DMS 273 (cell line): ENCODE results near the gene FGGY.
A peak's percentile ranks its signal among the peaks of the same experiment; 100 is the strongest.
"Not testable (repeated sequence)": the region's sequence is repeated elsewhere in the genome, so short reads cannot be mapped to it uniquely, and the experiment has no call there.

Experiments
- DNase-seq: peaks from one replicate; lab custom pipeline; 2025; ENCODE audit not compliant: unreplicated experiment; lab: John Stamatoyannopoulos, UW

The FGGY gene

DNA sequence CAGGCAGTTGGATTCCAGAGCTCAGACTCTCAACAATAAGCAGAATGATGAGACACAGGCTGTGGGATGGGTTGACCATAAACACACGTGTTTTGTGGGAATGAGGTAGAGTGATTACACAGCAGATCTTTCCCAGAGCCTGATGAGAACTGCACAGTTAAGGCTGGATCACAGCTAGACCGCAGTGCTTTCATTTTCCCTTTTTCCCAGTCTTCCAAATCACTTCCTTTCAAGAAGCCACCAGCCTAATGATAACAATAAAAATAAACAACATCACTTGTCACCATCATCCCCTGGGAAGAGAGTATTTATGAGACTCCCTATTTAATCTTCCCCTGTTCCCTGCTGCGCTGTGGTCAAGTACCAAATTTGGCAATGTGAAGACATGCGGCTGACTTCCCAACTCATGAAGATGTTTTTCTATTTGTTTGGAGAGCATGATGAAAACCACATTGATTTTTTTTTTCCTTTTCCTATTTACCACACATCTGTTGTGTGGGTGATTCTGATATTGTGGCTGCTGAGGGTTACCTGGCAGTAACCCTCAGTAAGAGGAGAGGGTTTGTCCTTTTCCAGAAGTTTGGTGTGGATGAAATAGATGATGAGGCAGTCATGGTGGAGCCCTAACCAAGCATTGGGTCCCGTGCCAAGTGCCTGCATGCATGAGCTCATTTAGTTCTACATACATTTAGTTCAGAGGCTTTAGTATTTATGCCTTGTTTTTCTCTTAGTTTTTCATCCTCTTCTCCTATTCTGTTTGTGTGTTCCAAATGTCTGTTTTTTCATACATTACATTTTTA lies 268.9 kb downstream of the FGGY start:
- DNase-seq: peak; percentile 6

DNA sequence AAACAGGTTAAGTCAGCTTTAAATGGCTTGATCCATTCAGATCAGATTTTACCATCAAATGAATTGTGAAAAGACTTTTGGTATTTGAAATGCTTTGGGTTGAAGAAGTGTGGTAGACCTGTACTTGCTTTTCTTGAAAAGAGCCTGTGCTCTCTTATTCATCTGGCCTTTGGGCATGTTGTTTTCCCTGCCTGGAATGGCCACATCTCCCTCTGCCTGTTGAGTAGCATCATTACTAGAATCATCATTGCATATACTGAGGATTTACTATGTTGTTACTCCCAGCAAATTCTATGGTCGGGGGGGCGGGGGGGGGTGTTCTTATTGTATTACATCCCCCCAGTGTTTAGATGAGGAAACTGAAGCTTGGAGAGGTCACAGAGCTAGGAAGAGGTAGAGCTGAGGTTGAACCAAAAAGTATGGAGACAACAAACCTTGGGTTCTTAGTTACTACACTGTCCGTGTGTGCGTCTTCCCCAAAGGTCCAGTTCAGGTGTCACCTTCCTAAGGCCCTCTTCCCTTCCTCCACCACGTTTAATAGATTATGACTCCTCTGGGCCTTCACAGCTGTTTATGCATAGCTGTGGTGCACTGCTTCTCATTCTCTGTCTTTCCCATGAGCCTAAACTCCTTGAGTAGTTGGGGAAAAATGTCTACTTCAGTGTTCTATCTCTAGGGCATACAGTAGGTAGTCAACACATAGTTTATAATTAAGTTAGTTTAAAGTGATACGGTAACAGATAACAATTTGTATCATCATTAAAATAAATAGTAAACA lies 271.5 kb downstream of the FGGY start:
- peak; percentile 4 for DNase-seq

DNA sequence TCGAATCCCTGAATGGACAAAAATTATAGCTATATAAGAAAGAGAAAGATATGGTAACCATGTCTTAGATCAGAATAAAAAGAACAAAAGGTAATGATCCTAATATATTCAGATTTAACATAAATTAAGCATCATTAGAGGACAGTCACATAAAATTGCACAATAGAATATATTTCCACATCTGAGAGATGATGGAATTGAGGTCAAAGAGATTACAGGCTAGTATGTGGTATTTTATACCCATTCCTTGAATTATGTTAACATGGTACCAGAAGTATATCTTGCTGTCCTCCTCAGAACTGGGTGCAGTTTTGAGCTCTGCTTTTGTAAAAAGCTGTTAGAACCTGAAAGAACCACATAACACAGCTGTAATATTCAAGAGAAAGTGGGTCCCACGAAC lies 272.3 kb downstream of the FGGY start:
- no peak for DNase-seq

DNA sequence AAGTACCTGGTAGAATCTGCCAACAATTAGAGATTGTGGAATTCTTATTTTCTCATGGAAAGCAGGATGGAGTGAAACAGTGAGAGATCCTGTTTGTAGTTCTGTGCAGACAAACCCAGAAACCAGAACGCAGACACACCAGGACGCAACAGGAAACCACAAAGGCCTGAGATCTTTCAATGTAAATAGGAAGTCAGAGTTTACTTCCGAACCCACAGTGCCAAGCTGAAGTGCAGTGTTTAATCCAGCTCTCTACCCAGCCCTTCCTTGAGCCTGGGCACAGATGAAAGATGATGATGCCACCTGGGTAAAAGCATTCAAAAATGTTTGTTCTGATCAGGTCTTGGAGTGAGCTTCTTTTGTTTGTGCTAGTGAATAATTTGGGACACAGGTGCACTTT lies 273.6 kb downstream of the FGGY start:
- DNase-seq: no peak

DNA sequence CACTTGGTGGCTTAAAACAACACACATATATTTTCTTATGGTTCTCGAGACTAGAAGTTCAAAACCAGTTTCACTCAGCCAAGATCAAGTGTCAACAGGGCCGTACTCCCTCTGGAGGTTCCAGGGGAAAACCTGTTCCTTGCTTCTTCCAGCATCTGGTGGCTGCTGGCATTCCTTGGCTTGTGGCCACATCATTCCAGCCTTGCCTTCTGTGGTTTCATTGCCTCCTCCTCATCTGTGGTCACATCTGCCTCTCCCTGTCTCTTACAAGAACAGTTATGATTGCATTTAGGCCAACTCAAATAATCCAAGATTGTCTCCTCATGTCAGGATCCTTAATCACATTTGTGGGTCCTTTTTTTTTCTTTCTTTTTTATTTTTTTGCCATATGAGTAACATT lies 277.2 kb downstream of the FGGY start:
- peak; percentile 87 for DNase-seq

DNA sequence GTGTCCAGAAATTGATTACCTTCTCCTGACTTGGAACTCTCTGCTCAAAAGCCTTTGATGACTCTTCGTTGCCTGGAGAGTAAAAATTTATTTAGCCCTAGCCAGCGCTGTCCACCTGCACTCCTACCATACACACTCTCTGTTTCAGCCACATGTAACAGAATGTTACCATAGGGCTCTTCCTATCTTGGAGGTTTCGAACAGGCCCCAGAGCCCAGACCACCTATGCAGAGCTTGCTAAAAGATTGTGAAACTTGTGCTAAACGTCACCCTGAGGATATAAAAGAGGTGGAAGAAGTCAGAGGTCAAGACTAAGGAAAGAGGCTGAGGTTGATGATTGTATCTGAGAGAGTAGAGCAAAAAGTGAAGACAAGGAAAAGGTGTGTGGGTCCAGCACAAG lies 280.9 kb downstream of the FGGY start:
- DNase-seq: no peak

DNA sequence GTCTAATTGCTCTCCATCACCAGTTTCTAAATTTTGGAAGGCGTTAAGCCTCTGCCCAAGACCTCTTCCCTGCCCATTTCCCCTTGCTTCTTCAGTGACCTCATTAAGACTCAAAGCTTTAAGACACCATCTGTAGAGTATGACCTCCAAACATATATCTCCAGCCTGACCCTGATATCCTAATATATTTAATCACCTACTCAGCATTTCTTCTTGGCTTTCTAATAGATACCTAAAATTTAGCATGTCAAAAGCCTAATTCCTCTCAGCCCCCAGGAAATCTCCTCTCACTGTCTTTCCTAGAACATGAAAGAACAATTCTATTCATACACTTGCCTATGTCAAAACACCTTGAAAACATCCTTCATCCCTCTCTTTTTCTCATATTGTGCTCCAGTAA lies 282.3 kb downstream of the FGGY start:
- no peak for DNase-seq

DNA sequence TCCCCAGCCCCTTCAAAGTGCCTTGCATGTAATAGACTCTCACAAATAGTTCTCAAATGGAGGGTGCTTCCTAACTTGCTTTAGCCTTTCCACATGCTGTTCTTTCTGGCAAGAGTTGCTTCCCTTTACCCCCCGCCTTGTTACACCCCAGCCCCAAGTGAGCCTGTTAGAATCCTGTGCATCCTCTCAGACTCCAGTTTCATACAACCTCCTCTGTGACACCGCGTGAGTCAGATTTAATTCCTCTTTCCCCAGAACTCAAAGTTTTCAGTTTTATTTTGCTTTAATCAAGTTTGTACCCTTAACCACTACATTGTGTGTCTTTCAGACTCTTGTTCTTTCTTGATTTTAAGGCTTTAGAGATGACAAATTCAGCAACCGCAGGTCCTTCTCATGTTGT lies 283.4 kb downstream of the FGGY start:
- DNase-seq: no peak

DNA sequence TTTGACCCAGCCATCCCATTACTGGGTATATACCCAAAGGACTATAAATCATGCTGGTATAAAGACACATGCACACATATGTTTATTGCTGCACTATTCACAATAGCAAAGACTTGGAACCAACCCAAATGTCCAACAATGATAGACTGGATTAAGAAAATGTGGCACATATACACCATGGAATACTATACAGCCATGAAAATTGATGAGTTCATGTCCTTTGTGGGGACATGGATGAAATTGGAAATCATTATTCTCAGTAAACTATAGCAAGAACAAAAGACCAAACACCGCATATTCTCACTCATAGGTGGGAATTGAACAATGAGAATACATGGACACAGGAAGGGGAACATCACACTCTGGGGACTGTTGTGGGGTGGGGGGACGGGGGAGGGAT lies 295.5 kb downstream of the FGGY start:
- DNase-seq: not testable (repeated sequence)

DNA sequence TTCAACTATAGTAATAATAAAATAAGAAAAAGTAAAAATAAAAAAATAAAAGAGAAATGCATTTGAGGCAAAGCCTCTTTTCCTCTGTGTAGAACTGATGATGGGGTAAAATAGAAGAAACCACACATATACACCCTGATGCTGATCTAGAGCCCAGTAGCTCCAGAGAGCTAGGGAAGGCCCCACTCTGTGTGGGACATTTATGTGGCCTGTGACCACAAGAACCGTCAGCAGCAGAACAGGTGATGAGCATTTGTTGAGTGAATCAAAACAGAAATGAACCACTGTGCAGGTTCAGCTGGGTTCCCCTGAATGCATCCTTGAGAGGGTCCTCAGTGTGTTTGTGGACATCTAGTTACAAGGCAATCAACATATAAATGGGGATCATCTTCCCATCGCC lies 296.0 kb downstream of the FGGY start:
- no peak for DNase-seq

DNA sequence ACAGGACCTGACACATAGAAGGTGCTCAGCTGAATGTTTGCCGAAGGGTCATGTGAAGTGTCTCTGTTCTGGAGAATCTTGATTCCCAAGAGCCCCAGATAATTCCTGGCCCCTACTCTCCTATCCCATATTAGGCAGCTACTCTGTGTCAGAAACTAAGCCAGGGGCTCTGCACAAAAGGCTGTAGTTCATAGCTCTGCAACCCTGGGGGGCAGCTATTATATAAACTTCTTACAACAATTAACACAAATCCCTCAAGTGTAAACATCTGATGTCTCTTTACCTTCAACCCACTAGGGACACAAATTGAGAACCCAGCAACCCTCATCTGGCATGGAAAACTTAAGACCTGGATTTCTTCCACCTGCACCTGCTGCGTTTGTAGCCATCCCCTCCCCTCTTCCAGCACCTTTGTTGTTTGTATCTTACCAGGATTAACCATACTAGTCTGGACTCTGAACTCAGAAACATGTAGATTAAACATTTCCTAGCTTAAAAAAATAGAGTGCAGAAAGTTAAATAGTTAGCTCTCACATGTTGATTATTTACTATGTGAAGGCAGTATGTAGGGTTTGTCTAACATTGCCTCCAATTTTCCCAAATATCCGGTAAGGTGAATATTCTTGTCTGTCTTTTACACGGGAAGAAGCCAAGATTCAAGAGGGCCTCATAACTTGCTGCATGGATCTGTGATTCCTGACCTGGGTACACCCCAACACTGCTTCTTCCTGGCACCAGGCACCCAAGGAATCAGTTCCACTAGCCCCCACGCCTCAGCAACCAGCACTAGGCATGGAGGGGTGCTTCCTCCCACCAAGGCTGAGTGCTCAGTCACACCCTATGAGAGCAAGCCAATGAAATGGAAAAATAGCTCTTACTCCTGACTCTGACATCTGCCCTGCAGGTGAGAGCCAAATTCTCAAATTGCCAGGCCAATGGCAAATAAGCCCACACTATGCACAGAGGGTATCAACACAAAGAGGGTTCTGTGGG lies 297.2 kb downstream of the FGGY start:
- no peak for DNase-seq

DNA sequence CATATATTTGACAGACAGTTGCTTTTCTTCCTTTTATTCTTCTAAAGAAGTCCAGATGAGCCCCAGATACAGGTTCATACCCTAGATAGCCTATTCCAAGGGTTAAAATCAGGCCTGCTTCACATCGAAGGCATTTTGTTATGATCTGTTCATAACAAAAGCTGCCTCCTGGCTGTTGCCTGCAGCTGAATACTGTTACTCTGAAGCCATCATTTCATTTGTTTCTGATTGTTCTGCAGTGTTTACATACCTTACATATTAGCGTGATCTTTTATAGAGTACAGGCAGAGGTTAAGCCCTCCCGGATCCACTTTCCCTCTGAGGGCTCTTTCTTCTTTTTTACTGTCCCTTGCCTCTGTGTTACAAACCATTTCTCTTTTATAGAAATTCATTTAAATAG lies 298.9 kb downstream of the FGGY start:
- no peak for DNase-seq

DNA sequence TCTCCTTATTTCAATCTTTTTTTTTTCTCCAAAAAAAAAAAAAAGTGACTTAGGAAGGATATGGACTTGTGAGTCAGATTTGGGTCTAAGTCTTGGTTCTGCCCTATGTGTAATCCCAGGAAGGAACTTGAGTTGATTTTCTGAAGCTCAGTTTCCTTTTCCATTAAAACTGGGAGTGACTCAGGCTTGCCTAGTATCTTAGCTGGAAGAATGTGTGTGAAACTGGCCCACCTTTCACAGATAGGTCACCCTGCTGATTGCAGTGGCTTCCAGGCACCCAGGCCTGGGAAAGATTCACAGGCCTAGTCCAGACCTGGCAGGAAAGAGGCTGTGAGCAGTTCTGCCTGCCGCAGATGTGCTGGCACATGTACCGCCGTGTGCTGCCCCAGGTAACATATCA lies 299.5 kb downstream of the FGGY start:
- DNase-seq: no peak

DNA sequence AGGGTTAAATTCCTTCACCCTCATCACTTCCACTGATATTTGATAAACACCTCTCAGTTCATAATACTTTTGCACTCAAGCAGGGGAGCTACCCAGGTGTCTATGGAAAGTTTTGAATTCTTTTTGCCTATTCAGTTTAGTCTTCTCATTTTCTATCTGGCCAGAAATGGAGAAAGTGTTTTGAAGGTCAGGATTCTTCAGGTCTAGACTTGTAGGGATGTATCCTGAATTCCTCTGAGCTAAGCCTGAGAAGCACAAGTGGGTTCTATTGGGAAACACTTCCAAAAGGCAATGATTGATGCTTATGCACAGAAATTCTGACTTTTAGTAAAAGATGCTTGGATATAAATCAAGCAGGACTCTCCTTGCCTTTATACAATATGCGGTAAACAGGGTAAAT lies 300.1 kb downstream of the FGGY start:
- no peak for DNase-seq

DNA sequence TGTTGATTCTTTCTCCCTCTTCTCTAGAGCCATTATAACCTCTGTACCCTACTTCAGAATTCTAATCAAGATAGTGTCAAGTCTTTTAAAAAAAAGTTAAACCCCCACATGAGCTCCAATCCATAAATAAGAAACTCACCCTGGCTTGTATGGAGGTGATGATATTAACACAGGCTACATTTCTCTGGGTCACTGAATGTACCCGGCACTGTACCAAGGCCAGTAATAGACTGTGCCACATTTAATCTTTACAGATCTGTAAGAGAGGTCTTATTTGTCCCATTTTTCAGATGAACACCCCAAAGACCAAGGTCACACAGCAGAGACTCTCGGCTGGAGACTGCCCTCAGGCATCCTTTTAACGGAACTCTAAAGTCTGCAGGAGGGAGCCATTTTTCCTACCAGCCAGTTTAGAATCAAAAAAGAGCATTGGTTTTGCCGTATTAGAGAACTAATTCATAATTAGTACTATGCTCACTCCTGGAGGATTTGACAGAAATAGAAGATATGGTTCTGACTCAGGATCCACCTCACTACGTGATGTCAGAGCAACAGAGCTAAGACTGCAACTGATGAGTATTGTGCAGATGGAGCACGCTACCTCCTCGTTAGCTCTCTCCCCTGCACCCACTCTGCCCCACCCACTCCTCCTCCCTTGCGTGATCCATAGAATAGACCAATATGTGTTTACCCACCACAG lies 300.7 kb downstream of the FGGY start:
- DNase-seq: no peak

DNA sequence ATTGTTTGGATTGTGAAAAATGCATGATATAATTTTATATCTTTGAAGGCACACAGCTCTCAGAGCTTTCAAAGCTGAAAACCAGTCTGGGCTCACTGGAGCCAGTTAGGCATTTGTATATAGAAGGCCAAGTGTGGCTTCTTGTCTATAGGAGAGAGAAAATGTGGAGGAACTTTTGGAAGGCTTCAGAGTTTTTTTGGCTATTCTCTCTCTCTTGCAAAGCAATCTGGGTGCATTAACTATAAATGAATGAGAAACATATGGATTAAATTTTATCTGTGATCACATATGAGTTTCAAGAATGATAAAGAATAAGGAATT lies 301.2 kb downstream of the FGGY start:
- no peak for DNase-seq

DNA sequence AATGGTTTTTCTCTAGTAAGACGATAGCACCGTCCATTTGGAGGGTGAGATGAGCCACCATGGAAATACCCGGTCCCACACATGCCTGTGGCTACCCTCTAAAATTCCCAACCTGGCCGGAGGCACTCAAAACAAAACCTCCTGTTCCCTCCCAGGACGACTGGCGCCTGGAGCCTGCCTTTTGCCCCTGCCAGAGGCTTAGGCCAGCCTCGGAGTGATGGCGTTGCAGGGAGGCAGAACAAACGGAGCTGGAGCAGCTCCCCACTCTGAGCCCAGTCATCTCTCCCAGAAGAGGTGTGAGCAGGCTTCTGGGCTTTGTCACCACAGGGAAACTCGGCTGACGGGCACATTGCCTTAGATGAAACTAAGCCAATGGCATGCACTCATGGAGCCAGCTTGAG lies 304.1 kb downstream of the FGGY start:
- no peak for DNase-seq

DNA sequence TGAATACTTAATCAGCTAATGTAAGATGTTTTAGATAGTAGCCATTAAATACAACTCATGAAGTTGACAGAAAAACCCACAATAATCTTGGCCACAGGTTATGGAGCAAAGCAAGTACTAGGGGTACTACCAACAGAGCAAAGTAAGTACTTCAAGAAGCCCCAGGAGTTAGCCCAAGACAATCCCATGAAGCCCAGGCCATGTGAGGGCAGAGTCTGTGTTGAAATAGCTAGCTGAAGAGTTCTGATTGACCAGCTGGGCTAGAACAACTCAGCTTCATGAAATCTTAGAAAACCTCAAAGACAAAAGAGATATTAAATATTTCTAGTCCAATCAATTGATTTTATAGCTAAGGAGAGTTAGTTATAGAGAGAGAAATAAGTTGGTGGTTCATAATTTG lies 304.9 kb downstream of the FGGY start:
- DNase-seq: no peak

DNA sequence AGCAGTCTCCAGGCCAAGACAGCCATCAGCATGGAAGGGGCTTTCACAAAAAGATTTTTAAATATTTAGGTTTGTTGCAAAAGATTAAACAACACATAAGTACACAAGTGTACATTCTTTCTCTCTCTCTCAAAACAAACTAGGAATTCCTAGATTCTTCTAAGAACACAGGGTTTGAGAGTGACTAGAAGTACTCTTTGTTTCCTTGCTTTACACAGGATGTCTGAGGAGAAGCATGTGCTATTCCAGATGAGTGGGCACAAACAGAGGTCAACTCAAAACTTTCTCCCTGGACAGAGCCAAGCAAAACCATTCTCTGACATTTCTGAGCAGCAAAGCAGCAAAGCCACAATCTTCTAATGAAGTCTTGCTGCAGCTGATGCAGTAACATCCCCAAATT lies 307.3 kb downstream of the FGGY start:
- DNase-seq: no peak

DNA sequence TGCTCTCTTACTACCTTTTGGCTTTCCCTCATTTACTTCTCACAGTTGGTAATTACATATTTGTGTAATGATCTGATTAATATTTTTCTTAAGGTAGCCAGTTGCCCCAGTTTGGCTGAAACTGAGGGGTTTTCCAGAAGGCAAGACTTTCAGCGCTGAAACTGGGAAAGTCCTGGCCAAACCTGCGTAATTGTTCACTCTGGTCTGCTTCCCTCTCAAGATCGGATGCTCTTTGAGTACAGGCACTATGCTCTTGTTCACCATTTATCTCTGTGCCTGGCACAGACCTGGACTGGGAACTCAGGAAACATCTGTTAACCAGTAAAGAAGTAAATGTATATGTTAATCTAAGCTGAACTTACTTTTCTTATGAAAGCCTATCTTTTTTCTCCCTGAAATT lies 308.3 kb downstream of the FGGY start:
- no peak for DNase-seq

DNA sequence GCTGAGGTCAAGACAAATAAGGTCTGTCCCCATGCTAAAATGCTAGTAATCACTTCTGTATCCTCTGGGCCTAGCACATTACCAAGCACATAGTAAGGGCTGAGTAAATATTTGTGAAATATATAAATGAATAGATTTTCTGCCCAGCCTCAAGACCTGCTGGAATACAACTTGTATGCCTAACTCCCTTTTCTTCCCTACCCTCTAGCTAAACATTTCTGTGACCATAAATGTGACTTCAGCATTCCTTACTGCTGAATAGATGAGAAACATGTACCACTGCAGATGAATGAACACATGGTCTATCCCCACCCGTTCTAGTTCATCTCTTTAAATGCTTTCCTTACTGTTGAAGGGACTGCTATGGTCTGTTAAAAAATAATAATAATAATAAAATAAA lies 308.9 kb downstream of the FGGY start:
- no peak for DNase-seq
